ENCODE results near the gene JAM2.

JAM2 gene

GRCh38 chr21:25717491-25718147 is 78.6 kb downstream of the JAM2 start:
- DNase-seq (ENCODE audit: low spot score), result peak; percentile 19

GRCh38 chr21:25721987-25722386 is 82.9 kb downstream of the JAM2 start:
- no peak for DNase-seq (ENCODE audit: low spot score)

GRCh38 chr21:25722631-25723030 is 83.6 kb downstream of the JAM2 start:
- no peak for DNase-seq (ENCODE audit: low spot score)

- DNase-seq (ENCODE audit: low spot score), result no peak
Observed at GRCh38 chr21:25732091-25732760, 93.2 kb downstream of the JAM2 start.

GRCh38 chr21:25733859-25734653 is 95.0 kb downstream of the JAM2 start:
- DNase-seq (ENCODE audit: low spot score), result peak; percentile 39

- DNase-seq (ENCODE audit: low spot score), result no peak
Observed at GRCh38 chr21:25734654-25734903, 95.5 kb downstream of the JAM2 start.

GRCh38 chr21:25734904-25735645 is 96.0 kb downstream of the JAM2 start, which contains the start of the genes ATP5PF and GABPA:
ATP5PF (minus strand) TSS chr21:25734904; CDS start chr21:25729794, 5,110 bp downstream.
GABPA (plus strand) TSS chr21:25734972; CDS start chr21:25741599, 6,627 bp downstream.
- peak; percentile 95 for DNase-seq (ENCODE audit: low spot score)

GRCh38 chr21:25735646-25736597 is 96.9 kb downstream of the JAM2 start:
- DNase-seq (ENCODE audit: low spot score), result peak; percentile 88

GRCh38 chr21:25737421-25737820 is 98.4 kb downstream of the JAM2 start:
- DNase-seq (ENCODE audit: low spot score), result no peak

- no peak for DNase-seq (ENCODE audit: low spot score)
Observed at GRCh38 chr21:25742900-25743299, 103.8 kb downstream of the JAM2 start.

GRCh38 chr21:25744854-25745253 is 105.8 kb downstream of the JAM2 start:
- no peak for DNase-seq (ENCODE audit: low spot score)

- DNase-seq (ENCODE audit: low spot score), result no peak
Observed at GRCh38 chr21:25750085-25750484, 111.0 kb downstream of the JAM2 start.

- DNase-seq (ENCODE audit: low spot score), result no peak
Observed at GRCh38 chr21:25752416-25752815, 113.4 kb downstream of the JAM2 start.

- no peak for DNase-seq (ENCODE audit: low spot score)
Observed at GRCh38 chr21:25756190-25756932, 117.3 kb downstream of the JAM2 start.

- no peak for DNase-seq (ENCODE audit: low spot score)
Observed at GRCh38 chr21:25757531-25757930, 118.5 kb downstream of the JAM2 start.

GRCh38 chr21:25759573-25759972 is 120.5 kb downstream of the JAM2 start:
- DNase-seq (ENCODE audit: low spot score), result no peak

- DNase-seq (ENCODE audit: low spot score), result no peak
Observed at GRCh38 chr21:25760061-25760460, 121.0 kb downstream of the JAM2 start.

GRCh38 chr21:25760677-25761076 is 121.6 kb downstream of the JAM2 start:
- DNase-seq (ENCODE audit: low spot score), result no peak

GRCh38 chr21:25764065-25764464 is 125.0 kb downstream of the JAM2 start:
- no peak for DNase-seq (ENCODE audit: low spot score)

Data from GM03348 (cell line).